ENCODE data around the gene VRK1.

The VRK1 gene

GRCh38 chr14:96928779-96929380, 131.7 kb downstream of the VRK1 start:
- TF ChIP-seq ZNF70 (CRISPR knock-in tag; IDR thresholded peaks at IDR 0.05), result no peak
- no peak for TF ChIP-seq ESRRG (CRISPR knock-in tag; IDR thresholded peaks at IDR 0.05)
- no peak for TF ChIP-seq GLIS3 (CRISPR knock-in tag; IDR thresholded peaks at IDR 0.05)
- TF ChIP-seq ZNF565 (CRISPR knock-in tag; conservative IDR thresholded peaks at IDR 0.05; ENCODE audit: low read depth), result no peak
- TF ChIP-seq ISL1 (CRISPR knock-in tag; IDR thresholded peaks at IDR 0.05), result no peak
- no peak for TF ChIP-seq TSHZ2 (CRISPR knock-in tag; IDR thresholded peaks at IDR 0.05)
- TF ChIP-seq RARB (CRISPR knock-in tag; IDR thresholded peaks at IDR 0.05), result no peak
- no peak for TF ChIP-seq CSDC2 (CRISPR knock-in tag; IDR thresholded peaks at IDR 0.05)
- TF ChIP-seq ARNTL (CRISPR knock-in tag; IDR thresholded peaks at IDR 0.05; ENCODE audit: borderline replicate concordance, low read depth), result no peak
- no peak for ATAC-seq

DNA sequence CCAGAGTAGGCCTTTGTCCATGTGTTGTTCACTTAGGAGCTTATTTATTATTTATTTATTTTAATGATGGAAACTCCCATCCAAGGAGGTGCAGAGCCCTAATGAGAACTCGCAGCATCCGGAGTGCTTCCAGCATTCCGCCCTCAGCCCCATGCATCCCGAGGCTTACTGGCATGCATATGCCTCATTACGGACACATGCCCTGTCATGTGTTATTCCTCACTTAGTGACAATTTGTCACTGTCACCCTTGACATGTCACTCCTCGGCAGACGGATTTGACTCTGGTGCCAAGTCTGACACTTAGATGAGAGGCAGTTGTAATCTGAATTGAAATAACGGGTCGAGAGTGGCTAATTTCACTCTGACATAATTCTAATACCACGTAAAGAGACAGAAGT, 132.8 kb downstream of the VRK1 start:
- no peak for ATAC-seq

More for the DNA sequence above, 132.8 kb downstream of the VRK1 start:
- TF ChIP-seq, protein P1, sequence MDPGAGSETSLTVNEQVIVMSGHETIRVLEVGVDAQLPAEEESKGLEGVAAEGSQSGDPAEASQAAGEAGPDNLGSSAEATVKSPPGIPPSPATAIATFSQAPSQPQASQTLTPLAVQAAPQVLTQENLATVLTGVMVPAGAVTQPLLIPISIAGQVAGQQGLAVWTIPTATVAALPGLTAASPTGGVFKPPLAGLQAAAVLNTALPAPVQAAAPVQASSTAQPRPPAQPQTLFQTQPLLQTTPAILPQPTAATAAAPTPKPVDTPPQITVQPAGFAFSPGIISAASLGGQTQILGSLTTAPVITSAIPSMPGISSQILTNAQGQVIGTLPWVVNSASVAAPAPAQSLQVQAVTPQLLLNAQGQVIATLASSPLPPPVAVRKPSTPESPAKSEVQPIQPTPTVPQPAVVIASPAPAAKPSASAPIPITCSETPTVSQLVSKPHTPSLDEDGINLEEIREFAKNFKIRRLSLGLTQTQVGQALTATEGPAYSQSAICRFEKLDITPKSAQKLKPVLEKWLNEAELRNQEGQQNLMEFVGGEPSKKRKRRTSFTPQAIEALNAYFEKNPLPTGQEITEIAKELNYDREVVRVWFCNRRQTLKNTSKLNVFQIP (CRISPR knock-in tag; IDR thresholded peaks at IDR 0.05; ENCODE audit: borderline replicate concordance, low read depth), result no peak
- TF ChIP-seq, protein P2, sequence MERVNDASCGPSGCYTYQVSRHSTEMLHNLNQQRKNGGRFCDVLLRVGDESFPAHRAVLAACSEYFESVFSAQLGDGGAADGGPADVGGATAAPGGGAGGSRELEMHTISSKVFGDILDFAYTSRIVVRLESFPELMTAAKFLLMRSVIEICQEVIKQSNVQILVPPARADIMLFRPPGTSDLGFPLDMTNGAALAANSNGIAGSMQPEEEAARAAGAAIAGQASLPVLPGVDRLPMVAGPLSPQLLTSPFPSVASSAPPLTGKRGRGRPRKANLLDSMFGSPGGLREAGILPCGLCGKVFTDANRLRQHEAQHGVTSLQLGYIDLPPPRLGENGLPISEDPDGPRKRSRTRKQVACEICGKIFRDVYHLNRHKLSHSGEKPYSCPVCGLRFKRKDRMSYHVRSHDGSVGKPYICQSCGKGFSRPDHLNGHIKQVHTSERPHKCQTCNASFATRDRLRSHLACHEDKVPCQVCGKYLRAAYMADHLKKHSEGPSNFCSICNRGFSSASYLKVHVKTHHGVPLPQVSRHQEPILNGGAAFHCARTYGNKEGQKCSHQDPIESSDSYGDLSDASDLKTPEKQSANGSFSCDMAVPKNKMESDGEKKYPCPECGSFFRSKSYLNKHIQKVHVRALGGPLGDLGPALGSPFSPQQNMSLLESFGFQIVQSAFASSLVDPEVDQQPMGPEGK (CRISPR knock-in tag; IDR thresholded peaks at IDR 0.05; ENCODE audit: borderline replicate concordance), result no peak
- TF ChIP-seq CSRNP3 (CRISPR knock-in tag; IDR thresholded peaks at IDR 0.05), result no peak
- no peak for TF ChIP-seq PPARA (CRISPR knock-in tag; IDR thresholded peaks at IDR 0.05; ENCODE audit: borderline replicate concordance)
- TF ChIP-seq ZFP3 (CRISPR knock-in tag; IDR thresholded peaks at IDR 0.05), result no peak
- TF ChIP-seq TSHZ2 (CRISPR knock-in tag; IDR thresholded peaks at IDR 0.05), result no peak
- TF ChIP-seq ESRRG (CRISPR knock-in tag; IDR thresholded peaks at IDR 0.05), result no peak
- TF ChIP-seq RARB (CRISPR knock-in tag; IDR thresholded peaks at IDR 0.05), result no peak
- TF ChIP-seq OSR1 (CRISPR knock-in tag; IDR thresholded peaks at IDR 0.05), result no peak
- TF ChIP-seq GLIS3 (CRISPR knock-in tag; IDR thresholded peaks at IDR 0.05), result no peak
- TF ChIP-seq ZC3H10 (CRISPR knock-in tag; IDR thresholded peaks at IDR 0.05), result no peak

All from SK-N-SH treated with all-trans-retinoic acid at 6 μM for 48 hours (cell line).